Erythroblast (primary cell): ENCODE results near the gene YPEL4.

Experiments
- DNase-seq, 2 experiments: peaks; one replicate each; lab custom pipeline; 2025; lab: John Stamatoyannopoulos, UW
- GATA1 ChIP-seq: IDR thresholded peaks from 2 replicates; pipeline ENCODE4 v1.6.1; 2011; ENCODE audit warnings: low read depth, mild to moderate bottlenecking, control low read depth, low read length, moderate library complexity
- POLR2A ChIP-seq: IDR thresholded peaks from 2 replicates; pipeline ENCODE4 v1.6.1; 2011; ENCODE audit warnings: mild to moderate bottlenecking, low read length

YPEL4 gene

GRCh38 chr11:57646194-57646798 is 3.4 kb downstream of the YPEL4 start:
- peak in 1 of 2 experiments; percentile 52 for DNase-seq
- TF ChIP-seq POLR2A (no peak), GATA1 (no peak)

- peak; percentile 29 for TF ChIP-seq POLR2A
- no peak for TF ChIP-seq GATA1
- peak; percentile 26 to 47 for DNase-seq
Observed at GRCh38 chr11:57645689-57646085, 4.0 kb downstream of the YPEL4 start.

GRCh38 chr11:57644748-57645688 is 4.7 kb downstream of the YPEL4 start:
- peak; percentile 83 to 90 for DNase-seq
- TF ChIP-seq POLR2A (peak; percentile 1), GATA1 (no peak)

DNA sequence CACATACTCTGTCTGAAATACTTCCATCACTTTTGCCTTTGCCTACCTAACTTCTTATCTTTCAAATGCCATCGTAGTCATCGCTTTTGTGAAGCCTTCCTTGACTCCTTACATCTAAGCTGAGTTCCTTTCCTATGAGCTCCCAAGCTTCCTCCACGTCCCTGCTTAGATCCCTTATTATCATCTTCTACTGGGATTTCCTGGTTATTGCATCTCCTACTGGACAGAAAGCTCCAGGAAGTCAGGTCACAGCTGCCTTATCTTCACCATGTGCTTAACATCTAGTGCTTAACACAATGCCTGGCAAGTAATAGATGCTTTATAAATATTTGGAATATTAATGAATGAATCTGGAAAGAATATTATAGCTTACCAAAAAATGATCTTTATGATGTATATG is 5.9 kb downstream of the YPEL4 start:
- no peak for DNase-seq
- TF ChIP-seq POLR2A (peak; percentile 33), GATA1 (no peak)

DNA sequence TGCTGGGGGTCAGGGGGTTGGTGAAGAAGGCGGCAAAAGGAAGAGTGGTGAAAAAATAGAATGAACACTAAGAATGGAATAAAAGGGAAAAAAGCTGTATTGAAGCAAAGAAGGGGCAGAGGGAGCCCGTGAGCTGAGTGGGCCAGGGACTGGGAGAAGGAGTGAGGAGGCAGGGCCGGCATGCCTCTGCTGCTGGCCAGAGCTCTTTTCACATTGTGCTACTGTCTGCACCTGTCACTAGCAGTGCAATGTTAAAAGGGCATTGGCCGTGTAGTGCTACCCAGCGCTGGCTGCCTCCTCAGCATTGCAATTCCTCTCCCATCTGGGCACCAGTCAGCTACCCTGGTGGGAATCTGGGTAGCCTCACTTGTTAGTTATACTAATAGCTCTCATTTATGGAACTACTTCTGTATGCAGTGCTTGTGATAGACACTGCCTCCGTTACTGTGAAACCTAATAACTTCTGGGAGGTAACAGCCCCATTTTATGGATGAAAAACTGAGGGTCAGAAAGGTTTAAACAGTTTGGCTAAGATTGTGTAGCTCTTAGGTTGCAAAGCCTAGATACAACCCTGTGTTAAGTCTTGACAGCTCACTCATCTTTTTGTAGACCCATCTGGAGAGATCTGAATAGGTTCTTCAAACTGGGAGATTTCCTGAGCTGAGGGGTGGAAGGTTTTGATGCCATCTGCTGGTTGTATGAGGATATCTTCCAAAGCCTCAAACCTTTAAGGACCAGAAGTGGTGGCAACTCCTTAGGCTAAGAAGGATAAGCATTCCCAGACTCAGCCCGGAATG is 8.5 kb downstream of the YPEL4 start:
- TF ChIP-seq GATA1 (no peak), POLR2A (peak; percentile 26)
- peak; percentile 63 to 65 for DNase-seq

DNA sequence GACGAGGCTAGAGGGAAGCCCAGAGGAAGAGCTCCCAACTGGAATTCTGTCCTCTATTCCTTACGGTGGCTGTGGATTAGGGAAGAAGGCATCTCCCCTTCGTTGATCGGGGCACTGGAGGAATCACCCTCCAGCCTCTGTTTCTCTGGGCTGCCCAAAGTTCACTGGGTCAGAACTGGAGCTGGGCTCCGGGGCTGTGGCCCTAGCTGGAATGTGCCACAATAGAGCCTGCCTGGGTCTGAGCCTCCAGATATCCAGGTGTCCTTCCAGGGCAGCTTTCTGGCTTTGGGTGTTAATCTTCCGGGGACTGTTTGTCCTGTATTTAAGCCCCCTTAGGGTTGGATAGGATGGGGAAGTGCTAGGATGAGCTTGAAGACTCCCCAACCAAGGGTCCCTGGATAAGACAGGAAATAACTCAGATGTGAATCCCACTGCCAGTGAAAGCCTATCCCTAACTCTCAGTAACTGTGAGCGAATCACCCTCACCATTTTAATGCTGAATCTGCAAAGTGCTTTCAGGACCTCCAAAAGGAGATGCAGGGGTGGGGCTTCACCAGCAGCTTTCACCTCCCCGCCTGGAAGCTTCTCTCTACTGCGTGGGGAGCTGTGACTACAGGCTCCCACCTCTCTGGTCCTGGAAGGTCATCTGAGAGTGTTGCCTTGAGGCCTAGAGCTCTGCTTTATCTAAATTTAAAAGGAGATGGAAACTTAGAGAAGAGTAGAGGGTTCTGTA is 9.5 kb downstream of the YPEL4 start:
- TF ChIP-seq GATA1: no peak
- no peak for TF ChIP-seq POLR2A

GRCh38 chr11:57639321-57640067 is 10.2 kb downstream of the YPEL4 start:
- peak; percentile 43 to 49 for DNase-seq
- TF ChIP-seq GATA1: no peak
- no peak for TF ChIP-seq POLR2A

More for the DNA sequence above, 9.5 kb downstream of the YPEL4 start:
- DNase-seq: no peak

GRCh38 chr11:57638811-57639320 is 10.8 kb downstream of the YPEL4 start:
- DNase-seq: peak; percentile 34 to 59
- TF ChIP-seq POLR2A (no peak), GATA1 (no peak)

DNA sequence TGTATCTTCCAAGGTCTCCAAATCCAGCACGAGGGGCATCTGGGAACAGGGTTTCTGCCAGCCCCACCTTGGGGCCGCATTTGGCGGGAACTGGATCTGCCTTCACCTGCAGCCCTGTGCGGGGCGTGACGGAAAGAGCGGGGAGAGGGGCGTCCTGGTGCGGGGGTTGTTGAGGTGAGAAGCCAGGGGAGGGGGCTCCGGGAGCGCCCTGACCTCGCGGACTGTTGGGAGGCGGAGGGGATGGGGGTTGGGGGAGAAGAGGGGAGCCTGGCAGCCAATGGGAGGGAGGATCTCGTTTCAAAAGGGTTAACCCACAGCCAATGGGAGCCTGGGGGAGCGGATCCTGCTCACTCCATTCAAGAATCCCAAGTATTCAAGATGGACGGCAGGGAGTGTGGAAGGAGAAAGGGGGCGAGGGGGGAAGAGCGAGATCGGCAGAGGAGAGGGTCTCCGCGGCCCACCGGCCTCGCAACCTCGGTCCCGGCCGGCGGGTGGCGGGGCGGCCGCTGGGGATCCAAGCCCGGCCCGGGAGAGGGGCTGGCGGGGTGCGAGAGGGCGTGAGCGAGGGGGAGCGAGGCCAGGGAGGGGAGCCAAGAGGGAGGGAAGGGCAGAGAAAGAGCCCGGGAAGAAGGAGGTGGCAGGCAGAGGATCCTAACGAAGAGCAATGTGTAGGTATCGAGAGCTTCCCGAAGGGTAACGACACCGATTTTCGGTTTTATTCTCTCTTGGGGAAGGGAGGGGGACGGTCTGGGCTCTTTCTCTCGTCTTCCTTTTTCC is 11.5 kb downstream of the YPEL4 start:
- DNase-seq: peak in 1 of 2 experiments; percentile 54

GRCh38 chr11:57637626-57638004 is 12.1 kb downstream of the YPEL4 start:
- no peak for TF ChIP-seq GATA1
- no peak for TF ChIP-seq POLR2A
- DNase-seq: no peak

More for the DNA sequence above, 11.5 kb downstream of the YPEL4 start:
- TF ChIP-seq POLR2A (no peak), GATA1 (no peak)

GRCh38 chr11:57635246-57635645 is 14.5 kb downstream of the YPEL4 start:
- TF ChIP-seq GATA1: no peak

More at GRCh38 chr11:57635246-57635645, 14.5 kb downstream of the YPEL4 start:
- DNase-seq: no peak
